GM12873 (cell line): ENCODE data around the gene MAN2B2.

ENCODE experiments used
- CTCF ChIP-seq: IDR thresholded peaks from 2 replicates; pipeline ENCODE4 v1.5.1; 2012; ENCODE audit warnings: low read depth, mild to moderate bottlenecking, moderate library complexity, low read length, control low read depth; ENCODE audit not compliant: insufficient read depth; ENCODE audit errors: missing control alignments

Gene MAN2B2

GRCh38 chr4:6546681-6547447, 28.1 kb upstream of the MAN2B2 start:
- peak; percentile 81 for TF ChIP-seq CTCF

GRCh38 chr4:6548201-6548881, 26.6 kb upstream of the MAN2B2 start:
- peak; percentile 37 for TF ChIP-seq CTCF

- TF ChIP-seq CTCF, result no peak
Measured at GRCh38 chr4:6548882-6549230, 26.1 kb upstream of the MAN2B2 start.

GRCh38 chr4:6549445-6549844, 25.5 kb upstream of the MAN2B2 start:
- TF ChIP-seq CTCF, result no peak

GRCh38 chr4:6549890-6550620, 24.9 kb upstream of the MAN2B2 start:
- no peak for TF ChIP-seq CTCF

GRCh38 chr4:6550821-6551220, 24.2 kb upstream of the MAN2B2 start:
- TF ChIP-seq CTCF, result no peak

- TF ChIP-seq CTCF, result no peak
Measured at GRCh38 chr4:6551660-6552059, 23.3 kb upstream of the MAN2B2 start.
